ENCODE data around the gene BEAN1. TPM values are rescaled to one million over a fixed set of nuclear protein-coding genes. Genes with fewer than 3 reads are reported as not detected.

BEAN1 gene
- total RNA-seq, 4 donors from 2014 or later = 0.52 to 3.9 TPM; not detected in 2

GRCh38 chr16:66441586-66442375 lies 14.7 kb downstream of the BEAN1 start:
- no peaks in the 10 kb centered on the region for H3K9me3 ChIP-seq
- no peaks in the 10 kb centered on the region for H3K36me3 ChIP-seq
- no peak for DNase-seq
- no peaks in the 10 kb centered on the region for H3K27me3 ChIP-seq
- intact Hi-C loops (cut with DNase I; ENCODE audit: low total_unique reads) = no loop called here
- H3K27ac ChIP-seq = no peak overlapping the region
- H3K4me3 ChIP-seq = no peak overlapping the region
- TF ChIP-seq, protein P1, sequence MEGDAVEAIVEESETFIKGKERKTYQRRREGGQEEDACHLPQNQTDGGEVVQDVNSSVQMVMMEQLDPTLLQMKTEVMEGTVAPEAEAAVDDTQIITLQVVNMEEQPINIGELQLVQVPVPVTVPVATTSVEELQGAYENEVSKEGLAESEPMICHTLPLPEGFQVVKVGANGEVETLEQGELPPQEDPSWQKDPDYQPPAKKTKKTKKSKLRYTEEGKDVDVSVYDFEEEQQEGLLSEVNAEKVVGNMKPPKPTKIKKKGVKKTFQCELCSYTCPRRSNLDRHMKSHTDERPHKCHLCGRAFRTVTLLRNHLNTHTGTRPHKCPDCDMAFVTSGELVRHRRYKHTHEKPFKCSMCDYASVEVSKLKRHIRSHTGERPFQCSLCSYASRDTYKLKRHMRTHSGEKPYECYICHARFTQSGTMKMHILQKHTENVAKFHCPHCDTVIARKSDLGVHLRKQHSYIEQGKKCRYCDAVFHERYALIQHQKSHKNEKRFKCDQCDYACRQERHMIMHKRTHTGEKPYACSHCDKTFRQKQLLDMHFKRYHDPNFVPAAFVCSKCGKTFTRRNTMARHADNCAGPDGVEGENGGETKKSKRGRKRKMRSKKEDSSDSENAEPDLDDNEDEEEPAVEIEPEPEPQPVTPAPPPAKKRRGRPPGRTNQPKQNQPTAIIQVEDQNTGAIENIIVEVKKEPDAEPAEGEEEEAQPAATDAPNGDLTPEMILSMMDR (IDR thresholded peaks at IDR 0.05) = no peak
- no peak for TF ChIP-seq POLR2A (IDR thresholded peaks at IDR 0.05)
- no peaks in the 10 kb centered on the region for H3K4me1 ChIP-seq

DNA sequence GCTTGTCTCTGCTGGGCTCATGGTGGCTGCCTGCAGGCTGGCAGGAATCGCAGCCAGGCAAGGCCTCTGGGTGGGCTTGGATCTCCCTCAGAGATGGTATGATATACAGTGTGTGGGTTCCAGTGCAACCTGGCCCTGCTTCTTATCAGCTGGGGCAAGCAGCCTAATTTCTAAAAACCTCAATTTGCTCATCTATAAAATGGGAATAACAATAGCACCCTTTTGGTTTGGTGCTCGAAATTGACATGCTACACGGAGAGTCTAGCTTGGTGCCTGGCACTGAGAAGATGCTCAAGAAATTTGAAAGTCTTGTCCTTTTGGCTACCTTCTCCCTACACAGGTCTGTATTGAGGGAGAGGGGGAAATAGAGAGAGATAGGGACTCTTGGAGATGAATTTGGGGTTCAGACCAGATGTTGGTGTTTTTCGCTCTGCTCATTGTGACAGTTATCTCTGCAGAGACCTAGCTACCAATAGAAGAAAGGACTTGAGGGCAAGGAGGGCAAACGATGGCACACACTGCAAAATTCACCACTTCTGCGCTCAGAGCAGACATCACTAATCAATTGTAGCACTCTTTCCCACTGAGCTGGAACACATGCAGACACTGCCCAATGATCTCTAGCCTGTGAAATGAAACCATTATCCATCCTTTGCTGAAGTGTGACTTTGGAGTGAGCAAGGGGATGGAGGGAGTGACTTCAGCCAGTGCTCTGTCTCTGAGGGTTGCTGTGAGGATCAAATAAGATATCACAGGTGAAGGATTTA lies 15.6 kb downstream of the BEAN1 start:
- no peak overlapping the region for H3K27ac ChIP-seq
- intact Hi-C loops (cut with DNase I; ENCODE audit: low total_unique reads) = no loop called here
- no peak overlapping the region for H3K4me3 ChIP-seq
- H3K27me3 ChIP-seq = no peaks in the 10 kb centered on the region
- TF ChIP-seq, protein P1 (IDR thresholded peaks at IDR 0.05) = no peak
- no peak for TF ChIP-seq POLR2A (IDR thresholded peaks at IDR 0.05)
- H3K36me3 ChIP-seq = no peaks in the 10 kb centered on the region
- DNase-seq = no peak
- H3K9me3 ChIP-seq = no peaks in the 10 kb centered on the region
- H3K4me1 ChIP-seq = no peaks in the 10 kb centered on the region

DNA sequence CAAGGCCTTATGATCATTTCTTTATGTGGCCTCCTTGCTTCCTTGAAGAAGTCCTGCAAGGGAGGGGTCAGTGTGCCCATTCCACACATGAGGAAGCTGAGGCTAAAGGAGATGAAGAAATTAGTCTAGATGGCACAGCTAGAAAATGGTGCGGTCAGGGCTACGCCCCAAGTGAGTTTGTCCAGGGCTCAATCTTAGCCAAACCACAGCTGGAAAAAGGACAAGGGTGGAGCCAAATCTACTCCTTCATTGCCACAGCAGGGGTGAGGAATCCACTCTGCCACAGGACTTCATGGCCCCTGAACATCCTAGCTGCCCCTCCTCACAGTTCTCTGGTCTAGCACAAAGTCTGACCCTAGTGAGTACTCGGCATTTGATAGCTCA lies 16.2 kb downstream of the BEAN1 start:
- no peak for TF ChIP-seq POLR2A (IDR thresholded peaks at IDR 0.05)
- TF ChIP-seq, protein P1 (IDR thresholded peaks at IDR 0.05) = no peak
- no peak for DNase-seq
- intact Hi-C loops (cut with DNase I; ENCODE audit: low total_unique reads) = no loop called here

GRCh38 chr16:66444049-66444481 lies 17.0 kb downstream of the BEAN1 start:
- intact Hi-C loops (cut with DNase I; ENCODE audit: low total_unique reads) = no loop called here
- no peak for TF ChIP-seq POLR2A (IDR thresholded peaks at IDR 0.05)
- TF ChIP-seq, protein P1 (IDR thresholded peaks at IDR 0.05) = no peak
- H3K9me3 ChIP-seq = no peaks in the 10 kb centered on the region
- H3K4me1 ChIP-seq = no peaks in the 10 kb centered on the region
- no peaks in the 10 kb centered on the region for H3K36me3 ChIP-seq
- DNase-seq = no peak
- H3K27me3 ChIP-seq = no peaks in the 10 kb centered on the region
- H3K27ac ChIP-seq = no peak overlapping the region
- no peak overlapping the region for H3K4me3 ChIP-seq

More for the DNA sequence above, 16.2 kb downstream of the BEAN1 start:
- H3K4me1 ChIP-seq = no peaks in the 10 kb centered on the region
- H3K27ac ChIP-seq = no peak overlapping the region
- H3K4me3 ChIP-seq = no peak overlapping the region
- no peaks in the 10 kb centered on the region for H3K27me3 ChIP-seq
- no peaks in the 10 kb centered on the region for H3K9me3 ChIP-seq
- no peaks in the 10 kb centered on the region for H3K36me3 ChIP-seq

- no peaks in the 10 kb centered on the region for H3K36me3 ChIP-seq
- H3K4me3 ChIP-seq = no peak overlapping the region
- TF ChIP-seq POLR2A (IDR thresholded peaks at IDR 0.05) = no peak
- TF ChIP-seq, protein P1 (IDR thresholded peaks at IDR 0.05) = no peak
- no peaks in the 10 kb centered on the region for H3K27me3 ChIP-seq
- H3K4me1 ChIP-seq = no peaks in the 10 kb centered on the region
- no peak for DNase-seq
- H3K9me3 ChIP-seq = no peaks in the 10 kb centered on the region
- no peak overlapping the region for H3K27ac ChIP-seq
- intact Hi-C loops (cut with DNase I; ENCODE audit: low total_unique reads) = no loop called here
Observed at GRCh38 chr16:66446737-66447136, 19.6 kb downstream of the BEAN1 start.
